Measurements from ENCODE around the gene FMN1. TPM values are rescaled to one million over a fixed set of nuclear protein-coding genes. Genes with fewer than 3 reads are reported as not detected.

FMN1 gene
- total and polyA plus RNA-seq, 2 of the 8 experiments (the other 6 are each of a cell fraction or from before 2014, with no cell fraction given) = 0.27 to 3.7 TPM

GRCh38 chr15:32899126-32899596, 295.4 kb downstream of the FMN1 start:
- Histone ChIP-seq H2BK120ac (replicated peaks; ENCODE audit: low read depth, low read length) (no peak overlapping the region), H3K9me3 (ENCODE audit: insufficient read depth in 2 of 2, low read depth in 1 of 2, low read length in 1 of 2) (no peaks in the 10 kb centered on the region), H3K56ac (replicated peaks; ENCODE audit: insufficient read length, low read depth, low read length) (no peak overlapping the region), H3K79me2 (ENCODE audit: control insufficient read depth in 1 of 2, insufficient read depth in 2 of 2, low read length in 2 of 2) (no peaks in the 10 kb centered on the region), H3K27me3 (replicated peaks in 1 of 4; ENCODE audit: control insufficient read depth in 3 of 4, extremely low read depth in 1 of 4, insufficient read depth in 3 of 4, low read length in 3 of 4) (no peaks in the 10 kb centered on the region; a peak in 1 of 7 replicates), H4K5ac (ENCODE audit: insufficient read length, low read depth, low read length) (no peak overlapping the region), H3K23ac (ENCODE audit: insufficient read length) (no peak overlapping the region), H3K4me1 (replicated peaks in 1 of 4; ENCODE audit: control insufficient read depth in 3 of 4, insufficient read depth in 4 of 4, low read length in 3 of 4) (peaks cover 2 to 13% (median 4%) of the 10 kb centered on the region in 4 experiments; a peak in 4 of 7 replicates), H4K20me1 (replicated peaks in 1 of 2; ENCODE audit: control insufficient read depth in 1 of 2, insufficient read depth in 2 of 2, low read length in 2 of 2) (no peaks in the 10 kb centered on the region), H4K91ac (replicated peaks; ENCODE audit: insufficient read length, low read length) (no peak overlapping the region), H3K18ac (ENCODE audit: extremely low read depth, low read length) (no peak overlapping the region; the same call in 1 of the 2 replicates), H4K8ac (ENCODE audit: extremely low read depth, insufficient read depth, low read length) (no peak overlapping the region), H3K9ac (replicated peaks in 1 of 4; ENCODE audit: extremely low read depth in 1 of 4, low read depth in 3 of 4, low read length in 3 of 4) (no peak overlapping the region), H2BK20ac (ENCODE audit: low read length) (no peak overlapping the region), H2AK5ac (ENCODE audit: low read depth, low read length) (no peak overlapping the region), H3K4me3 (ENCODE audit: extremely low read depth in 1 of 4, insufficient read depth in 2 of 4, low read depth in 3 of 4, low read length in 4 of 4) (peak overlapping the region in 1 of 4 experiments; percentile 36; a peak in 1 of 8 replicates), H3K36me3 (ENCODE audit: control insufficient read depth in 2 of 4, insufficient read depth in 4 of 4, low read length in 3 of 4) (no peaks in the 10 kb centered on the region), H3K4me2 (ENCODE audit: insufficient read depth in 1 of 2, low read depth in 2 of 2, low read length in 2 of 2) (peak overlapping the region; percentile 26 to 60), H2BK5ac (ENCODE audit: low read depth, low read length) (no peak overlapping the region), H2BK15ac (ENCODE audit: low read length) (no peak overlapping the region), H2BK12ac (ENCODE audit: low read depth, low read length) (no peak overlapping the region; the same call in 1 of the 2 replicates), H3K4ac (replicated peaks; ENCODE audit: insufficient read length, low read depth, low read length) (no peak overlapping the region), H2AFZ (ENCODE audit: low read length) (no peak overlapping the region), H3K23me2 (ENCODE audit: low read depth, low read length) (no peaks in the 10 kb centered on the region; the same call in 1 of the 2 replicates), H3K79me1 (ENCODE audit: low read depth, low read length) (no peaks in the 10 kb centered on the region), H3K27ac (ENCODE audit: low read depth, low read length) (no peak overlapping the region), H3K14ac (ENCODE audit: insufficient read length) (no peak overlapping the region)
- FAIRE-seq (peak; percentile 99), DNase-seq (ENCODE audit: low read depth in 1 of 2, low spot score in 2 of 2) (peak; percentile 86 to 95)
- ChIA-PET POLR2A (ENCODE audit: partially characterized antibody) (interaction anchor here (1.3 to 1.4 kb wide), 2 partner anchors 14 to 18 kb away, joined by 3 to 4 read pairs; no protein-coding TSS in a partner anchor), CTCF (ENCODE audit: partially characterized antibody) (interaction anchor here (1.4 to 1.5 kb wide), 2 partner anchors 10 to 95 kb away, joined by 4 to 5 read pairs; no protein-coding TSS in a partner anchor)
- 1% methylated on average over 6 of the region's 6 CpGs; no CpG with 5 or more reads in 1 of the 2 experiments for WGBS, 2 experiments (ENCODE audit: extremely low coverage in 1 of 2, insufficient coverage in 1 of 2, insufficient read length in 1 of 2, insufficient replicate concordance in 2 of 2, low coverage in 1 of 2, low lambda C conversion rate in 2 of 2, missing lambda C conversion rate in 1 of 2)
- TF ChIP-seq RNF2 (IDR thresholded peaks at IDR 0.05; ENCODE audit: borderline replicate concordance, low read depth, low read length, missing control alignments, poor library complexity, severe bottlenecking) = no peak
- TF ChIP-seq POLR2AphosphoS5 (IDR thresholded peaks at IDR 0.05; ENCODE audit: low read depth, low read length) = no peak
- 0 out of 2 replicates have a peak, but pooled peaks have one; percentile 25 for TF ChIP-seq GABPA (IDR thresholded peaks at IDR 0.05; ENCODE audit: borderline replicate concordance, insufficient read depth, low read length)
- TF ChIP-seq, protein P1, sequence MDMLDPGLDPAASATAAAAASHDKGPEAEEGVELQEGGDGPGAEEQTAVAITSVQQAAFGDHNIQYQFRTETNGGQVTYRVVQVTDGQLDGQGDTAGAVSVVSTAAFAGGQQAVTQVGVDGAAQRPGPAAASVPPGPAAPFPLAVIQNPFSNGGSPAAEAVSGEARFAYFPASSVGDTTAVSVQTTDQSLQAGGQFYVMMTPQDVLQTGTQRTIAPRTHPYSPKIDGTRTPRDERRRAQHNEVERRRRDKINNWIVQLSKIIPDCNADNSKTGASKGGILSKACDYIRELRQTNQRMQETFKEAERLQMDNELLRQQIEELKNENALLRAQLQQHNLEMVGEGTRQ (IDR thresholded peaks at IDR 0.05; ENCODE audit: low read length) = no peak
- TF ChIP-seq, protein P2, sequence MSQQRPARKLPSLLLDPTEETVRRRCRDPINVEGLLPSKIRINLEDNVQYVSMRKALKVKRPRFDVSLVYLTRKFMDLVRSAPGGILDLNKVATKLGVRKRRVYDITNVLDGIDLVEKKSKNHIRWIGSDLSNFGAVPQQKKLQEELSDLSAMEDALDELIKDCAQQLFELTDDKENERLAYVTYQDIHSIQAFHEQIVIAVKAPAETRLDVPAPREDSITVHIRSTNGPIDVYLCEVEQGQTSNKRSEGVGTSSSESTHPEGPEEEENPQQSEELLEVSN (IDR thresholded peaks at IDR 0.05) = no peak
- no peak for TF ChIP-seq SIX5 (IDR thresholded peaks at IDR 0.05; ENCODE audit: low read depth, low read length)
- peak; percentile 64; the same call in 1 of the 2 replicates for TF ChIP-seq CREB1 (IDR thresholded peaks at IDR 0.05)
- TF ChIP-seq CTBP2 (IDR thresholded peaks at IDR 0.05; ENCODE audit: borderline replicate concordance, insufficient read depth, insufficient read length, low read length) = peak; percentile 98
- no peak for TF ChIP-seq KDM5A (IDR thresholded peaks at IDR 0.05; ENCODE audit: low read length)
- no peak for TF ChIP-seq SUZ12 (IDR thresholded peaks at IDR 0.05; ENCODE audit: low read length)
- TF ChIP-seq SIRT6 (IDR thresholded peaks at IDR 0.05; ENCODE audit: low read length) = no peak
